H1 (cell line): ENCODE results near the gene TAAR9. TPM values are rescaled to one million over a fixed set of nuclear protein-coding genes. Genes with fewer than 3 reads are reported as not detected.

Experiments used
- BACH1 ChIP-seq: IDR thresholded peaks from 2 replicates; pipeline ENCODE4 v1.6.1; 2012; ENCODE audit warnings: low read length, improper control_type of control experiment
- BRCA1 ChIP-seq: IDR thresholded peaks from 2 replicates; pipeline ENCODE4 v1.6.1; 2012; ENCODE audit warnings: low read depth, low read length, improper control_type of control experiment
- CBX8 ChIP-seq: fragments of 300-800, 300-1000 bp; sonication (generic); IDR thresholded peaks from 2 replicates; pipeline ENCODE4 v1.7.1; 2016; ENCODE audit warnings: low read depth, low read length, borderline replicate concordance
- CEBPB ChIP-seq: IDR thresholded peaks from 2 replicates; pipeline ENCODE4 v1.6.1; 2012; ENCODE audit warnings: low read depth, low read length
- CHD1 ChIP-seq: IDR thresholded peaks from 2 replicates; pipeline ENCODE4 v1.6.1; 2012; ENCODE audit warnings: low read depth, low read length, improper control_type of control experiment
- CHD7 ChIP-seq: fragments of 300-600 bp; sonication (generic); IDR thresholded peaks from 2 replicates; pipeline ENCODE4 v1.7.1; 2012; ENCODE audit warnings: low read length, moderate library complexity, mild to moderate bottlenecking, inconsistent platforms; ENCODE audit not compliant: insufficient replicate concordance
- NRF1 ChIP-seq: IDR thresholded peaks from 2 replicates; pipeline ENCODE4 v1.6.1; 2011; ENCODE audit warnings: mild to moderate bottlenecking, low read depth, low read length, improper control_type of control experiment
- PHF8 ChIP-seq: fragments of 200-600 bp; sonication (generic); conservative IDR thresholded peaks from 2 replicates; pipeline ENCODE4 v1.7.1; 2012; ENCODE audit warnings: low read depth, mild to moderate bottlenecking, inconsistent platforms, low read length, moderate library complexity
- SIRT6 ChIP-seq: IDR thresholded peaks from one replicate; pipeline ENCODE4 v1.7.1; 2012; ENCODE audit warnings: low read length, inconsistent platforms
- SP2 ChIP-seq: IDR thresholded peaks from 2 replicates; pipeline ENCODE4 v1.6.1; 2012; ENCODE audit warnings: mild to moderate bottlenecking, low read length, inconsistent platforms
- YY1 ChIP-seq: IDR thresholded peaks from 2 replicates; pipeline ENCODE4 v1.6.1; 2011; ENCODE audit warnings: low read depth, mild to moderate bottlenecking, low read length
- ZNF274 ChIP-seq: IDR thresholded peaks from 2 replicates; pipeline ENCODE4 v1.7.0; 2012; ENCODE audit warnings: low read length, borderline replicate concordance; ENCODE audit errors: extremely low read depth
- polyA plus RNA-seq, 7 experiments: library from polyadenylated mRNA; depleted of rRNA in 3 of 7; stranded (reverse) in 5 of 7; unstranded in 2 of 7; fragments of >200 nt in 5 of 7; fragments of 200-250 nt in 2 of 7; gene quantifications; 1 replicate in 5 of 7; 2 replicates in 1 of 7; 4 replicates in 1 of 7; pipeline versions ENCODE4 v1.2.1 to v1.2.3, GENCODE V29; 2011 to 2013; ENCODE audit warnings: missing spikeins in 2 of 7, mixed read lengths in 2 of 7
- total RNA-seq: library from RNA; stranded (reverse); fragmentation: NEBNext Ultra II Directional; extraction: Animal tissue kit (Norgen Biotek cat#: 25700); gene quantifications from 2 replicates; pipeline ENCODE4 v1.2.1, GENCODE V29; 2021
- TF ChIP-seq, protein P1 (sequence below): IDR thresholded peaks from 2 replicates; pipeline ENCODE4 v1.6.1; 2012; ENCODE audit warnings: inconsistent platforms

Gene TAAR9
- total and polyA plus RNA-seq, 2 of the 8 experiments (the other 6 are each of a cell fraction or from before 2014, with no cell fraction given): not detected

GRCh38 chr6:132526461-132526860 is 11.6 kb upstream of the TAAR9 start (continued):
- no peak for TF ChIP-seq CHD7
- TF ChIP-seq PHF8: no peak
- TF ChIP-seq CEBPB: no peak
- TF ChIP-seq SIRT6: no peak
- TF ChIP-seq, protein P1, sequence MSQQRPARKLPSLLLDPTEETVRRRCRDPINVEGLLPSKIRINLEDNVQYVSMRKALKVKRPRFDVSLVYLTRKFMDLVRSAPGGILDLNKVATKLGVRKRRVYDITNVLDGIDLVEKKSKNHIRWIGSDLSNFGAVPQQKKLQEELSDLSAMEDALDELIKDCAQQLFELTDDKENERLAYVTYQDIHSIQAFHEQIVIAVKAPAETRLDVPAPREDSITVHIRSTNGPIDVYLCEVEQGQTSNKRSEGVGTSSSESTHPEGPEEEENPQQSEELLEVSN: no peak
- TF ChIP-seq SP2: no peak
- TF ChIP-seq BACH1: no peak
- no peak for TF ChIP-seq CHD1
- no peak for TF ChIP-seq NRF1
- no peak for TF ChIP-seq YY1
- no peak for TF ChIP-seq CBX8
- TF ChIP-seq BRCA1: no peak
- TF ChIP-seq ZNF274: no peak
